ENCODE results near the gene PCDHB13.
"Not testable (repeated sequence)": the region's sequence is repeated elsewhere in the genome, so short reads cannot be mapped to it uniquely, and the experiment has no call there.

Gene PCDHB13

GRCh38 chr5:141215504-141215903 lies 1.8 kb downstream of the PCDHB13 start:
- H4K8ac ChIP-seq (ENCODE audit: low read depth, low read length); H3K27me3 ChIP-seq (ENCODE audit: control insufficient read depth in 3 of 3, insufficient read depth in 3 of 3, low read depth in 1 of 3, low read length in 3 of 3); H3K14ac ChIP-seq (ENCODE audit: low read length); H3K4me2 ChIP-seq (ENCODE audit: insufficient read depth, low read length, poor library complexity, severe bottlenecking); H3K4ac ChIP-seq (ENCODE audit: low read length); H2BK12ac ChIP-seq (ENCODE audit: low read length); H3K23ac ChIP-seq (ENCODE audit: low read depth, low read length, poor library complexity); H3K4me3 ChIP-seq (ENCODE audit: low read length in 2 of 2); H3K18ac ChIP-seq (ENCODE audit: low read length); H2AK5ac ChIP-seq (ENCODE audit: low read depth, low read length); H3K27ac ChIP-seq (replicated peaks; ENCODE audit: low read length); H3K9ac ChIP-seq (ENCODE audit: low read depth, low read length, poor library complexity); H2BK5ac ChIP-seq (ENCODE audit: low read length); H4K91ac ChIP-seq (ENCODE audit: low read depth, low read length, poor library complexity); H2BK15ac ChIP-seq (ENCODE audit: low read length); DNase-seq (ENCODE audit: low spot score); H3K4me1 ChIP-seq (ENCODE audit: control insufficient read depth in 2 of 2, insufficient read depth in 1 of 2, low read depth in 1 of 2, low read length in 2 of 2); H3K36me3 ChIP-seq (replicated peaks in 1 of 2; ENCODE audit: control insufficient read depth in 2 of 2, insufficient read depth in 2 of 2, low read length in 2 of 2); H2BK120ac ChIP-seq (ENCODE audit: low read depth, low read length); H3K79me1 ChIP-seq (ENCODE audit: low read depth, low read length); H2AFZ ChIP-seq (ENCODE audit: low read length): not testable (repeated sequence)
- no CpG with 5 or more reads among the region's 40 CpGs for WGBS, 2 donors (ENCODE audit: extremely low coverage in 2 of 2, insufficient read length in 2 of 2, insufficient replicate concordance in 1 of 2)
- H3K9me3 ChIP-seq (replicated peaks in 1 of 2; ENCODE audit: control insufficient read depth in 2 of 2, insufficient read depth in 1 of 2, low read depth in 1 of 2, low read length in 2 of 2), result peaks cover 2 to 21% of the 10 kb centered on the region in 2 donors

DNA sequence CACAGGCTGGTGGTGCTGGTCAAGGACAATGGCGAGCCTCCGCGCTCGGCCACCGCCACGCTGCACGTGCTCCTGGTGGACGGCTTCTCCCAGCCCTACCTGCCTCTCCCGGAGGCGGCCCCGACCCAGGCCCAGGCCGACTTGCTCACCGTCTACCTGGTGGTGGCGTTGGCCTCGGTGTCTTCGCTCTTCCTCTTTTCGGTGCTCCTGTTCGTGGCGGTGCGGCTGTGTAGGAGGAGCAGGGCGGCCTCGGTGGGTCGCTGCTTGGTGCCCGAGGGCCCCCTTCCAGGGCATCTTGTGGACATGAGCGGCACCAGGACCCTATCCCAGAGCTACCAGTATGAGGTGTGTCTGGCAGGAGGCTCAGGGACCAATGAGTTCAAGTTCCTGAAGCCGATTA lies 2.3 kb downstream of the PCDHB13 start:
- not testable (repeated sequence) for H3K27me3 ChIP-seq (ENCODE audit: control insufficient read depth in 3 of 3, insufficient read depth in 3 of 3, low read depth in 1 of 3, low read length in 3 of 3); H3K36me3 ChIP-seq (replicated peaks in 1 of 2; ENCODE audit: control insufficient read depth in 2 of 2, insufficient read depth in 2 of 2, low read length in 2 of 2); H3K23ac ChIP-seq (ENCODE audit: low read depth, low read length, poor library complexity); H2BK120ac ChIP-seq (ENCODE audit: low read depth, low read length); H3K4ac ChIP-seq (ENCODE audit: low read length); H3K18ac ChIP-seq (ENCODE audit: low read length); H4K8ac ChIP-seq (ENCODE audit: low read depth, low read length); H3K9ac ChIP-seq (ENCODE audit: low read depth, low read length, poor library complexity); DNase-seq (ENCODE audit: low spot score); H2AFZ ChIP-seq (ENCODE audit: low read length); H3K4me1 ChIP-seq (ENCODE audit: control insufficient read depth in 2 of 2, insufficient read depth in 1 of 2, low read depth in 1 of 2, low read length in 2 of 2); H3K27ac ChIP-seq (replicated peaks; ENCODE audit: low read length); H2BK12ac ChIP-seq (ENCODE audit: low read length); H3K4me2 ChIP-seq (ENCODE audit: insufficient read depth, low read length, poor library complexity, severe bottlenecking); H2BK15ac ChIP-seq (ENCODE audit: low read length); H2BK5ac ChIP-seq (ENCODE audit: low read length); H3K4me3 ChIP-seq (ENCODE audit: low read length in 2 of 2); H3K79me1 ChIP-seq (ENCODE audit: low read depth, low read length); H2AK5ac ChIP-seq (ENCODE audit: low read depth, low read length); H3K14ac ChIP-seq (ENCODE audit: low read length); H4K91ac ChIP-seq (ENCODE audit: low read depth, low read length, poor library complexity)
- H3K9me3 ChIP-seq (replicated peaks in 1 of 2; ENCODE audit: control insufficient read depth in 2 of 2, insufficient read depth in 1 of 2, low read depth in 1 of 2, low read length in 2 of 2), result peaks cover 2 to 18% of the 10 kb centered on the region in 2 donors
- WGBS, 2 donors (ENCODE audit: extremely low coverage in 2 of 2, insufficient read length in 2 of 2, insufficient replicate concordance in 1 of 2), result no CpG with 5 or more reads among the region's 26 CpGs

DNA sequence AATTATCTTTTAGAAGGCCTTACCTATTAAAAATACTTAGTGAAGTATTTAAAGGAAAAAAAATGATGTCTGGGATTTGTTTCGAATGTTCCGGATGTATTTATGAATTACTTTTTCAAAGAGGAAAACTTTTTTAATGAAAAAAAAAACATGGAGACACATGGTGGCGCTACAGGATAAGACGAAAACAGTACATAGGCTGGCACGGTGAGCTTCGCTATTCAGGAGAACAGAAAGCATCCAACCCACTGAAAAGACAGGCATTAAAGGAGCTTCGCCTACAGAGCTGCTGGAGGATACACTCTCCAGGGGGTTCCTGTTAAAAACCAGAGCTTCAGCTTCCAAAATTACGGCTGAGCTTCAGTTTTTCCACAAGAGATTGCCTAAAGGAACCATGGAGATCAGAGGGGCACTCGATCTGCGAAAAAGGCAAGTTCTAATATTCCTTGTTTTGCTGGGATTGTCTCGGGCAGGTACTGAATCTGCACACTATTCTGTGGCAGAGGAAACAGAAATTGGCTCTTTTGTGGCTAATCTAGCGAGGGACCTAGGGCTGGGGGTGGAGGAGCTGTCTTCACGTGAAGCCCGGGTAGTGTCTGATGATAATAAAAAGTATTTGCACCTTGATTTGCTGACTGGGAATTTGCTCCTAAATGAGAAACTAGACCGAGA lies 9.5 kb downstream of the PCDHB13 start, which contains the start of gene PCDHB14:
TSS of gene PCDHB14 (plus strand) at position 232 of the 672 bp plus-strand sequence. CDS start at position 395, 163 bp downstream.
- Histone ChIP-seq H3K18ac (ENCODE audit: low read length) (no peak within 1 kb of the TSS), H2AFZ (ENCODE audit: low read length) (peak within 1 kb of the TSS; percentile 71), H3K79me1 (ENCODE audit: low read depth, low read length) (no peaks in the 10 kb centered on the region), H3K4ac (ENCODE audit: low read length) (no peak within 1 kb of the TSS), H4K91ac (ENCODE audit: low read depth, low read length, poor library complexity) (no peak within 1 kb of the TSS), H3K27me3 (ENCODE audit: control insufficient read depth in 3 of 3, insufficient read depth in 3 of 3, low read depth in 1 of 3, low read length in 3 of 3) (no peaks in the 10 kb centered on the region), H3K9me3 (replicated peaks in 1 of 2; ENCODE audit: control insufficient read depth in 2 of 2, insufficient read depth in 1 of 2, low read depth in 1 of 2, low read length in 2 of 2) (peaks cover 7 to 28% of the 10 kb centered on the region in 2 donors), H2BK5ac (ENCODE audit: low read length) (no peak within 1 kb of the TSS), H3K14ac (ENCODE audit: low read length) (no peak within 1 kb of the TSS), H2BK12ac (ENCODE audit: low read length) (no peak within 1 kb of the TSS), H3K4me2 (ENCODE audit: insufficient read depth, low read length, poor library complexity, severe bottlenecking) (no peak within 1 kb of the TSS), H3K4me1 (ENCODE audit: control insufficient read depth in 2 of 2, insufficient read depth in 1 of 2, low read depth in 1 of 2, low read length in 2 of 2) (no peaks in the 10 kb centered on the region), H2BK120ac (ENCODE audit: low read depth, low read length) (no peak within 1 kb of the TSS), H3K36me3 (replicated peaks in 1 of 2; ENCODE audit: control insufficient read depth in 2 of 2, insufficient read depth in 2 of 2, low read length in 2 of 2) (no peaks in the 10 kb centered on the region), H3K9ac (ENCODE audit: low read depth, low read length, poor library complexity) (no peak within 1 kb of the TSS), H3K4me3 (ENCODE audit: low read length in 2 of 2) (peak within 1 kb of the TSS in 1 of 2 donors; percentile 17), H2AK5ac (ENCODE audit: low read depth, low read length) (no peak within 1 kb of the TSS), H2BK15ac (ENCODE audit: low read length) (no peak within 1 kb of the TSS), H3K27ac (replicated peaks; ENCODE audit: low read length) (peak within 1 kb of the TSS; percentile 40), H4K8ac (ENCODE audit: low read depth, low read length) (no peak within 1 kb of the TSS), H3K23ac (ENCODE audit: low read depth, low read length, poor library complexity) (no peak within 1 kb of the TSS)
- peak; percentile 43 for DNase-seq (ENCODE audit: low spot score)
- no CpG with 5 or more reads among the region's 15 CpGs for WGBS, 2 donors (ENCODE audit: extremely low coverage in 2 of 2, insufficient read length in 2 of 2, insufficient replicate concordance in 1 of 2)

- H3K4me2 ChIP-seq (ENCODE audit: insufficient read depth, low read length, poor library complexity, severe bottlenecking); H2AK5ac ChIP-seq (ENCODE audit: low read depth, low read length); H4K8ac ChIP-seq (ENCODE audit: low read depth, low read length); H2BK15ac ChIP-seq (ENCODE audit: low read length); DNase-seq (ENCODE audit: low spot score); H3K4ac ChIP-seq (ENCODE audit: low read length); H2BK5ac ChIP-seq (ENCODE audit: low read length); H3K27me3 ChIP-seq (ENCODE audit: control insufficient read depth in 3 of 3, insufficient read depth in 3 of 3, low read depth in 1 of 3, low read length in 3 of 3); H3K4me3 ChIP-seq (ENCODE audit: low read length in 2 of 2); H2BK120ac ChIP-seq (ENCODE audit: low read depth, low read length); H3K36me3 ChIP-seq (replicated peaks in 1 of 2; ENCODE audit: control insufficient read depth in 2 of 2, insufficient read depth in 2 of 2, low read length in 2 of 2); H2AFZ ChIP-seq (ENCODE audit: low read length); H3K4me1 ChIP-seq (ENCODE audit: control insufficient read depth in 2 of 2, insufficient read depth in 1 of 2, low read depth in 1 of 2, low read length in 2 of 2); H4K91ac ChIP-seq (ENCODE audit: low read depth, low read length, poor library complexity); H3K14ac ChIP-seq (ENCODE audit: low read length); H3K9ac ChIP-seq (ENCODE audit: low read depth, low read length, poor library complexity); H2BK12ac ChIP-seq (ENCODE audit: low read length); H3K27ac ChIP-seq (replicated peaks; ENCODE audit: low read length); H3K23ac ChIP-seq (ENCODE audit: low read depth, low read length, poor library complexity); H3K18ac ChIP-seq (ENCODE audit: low read length); H3K79me1 ChIP-seq (ENCODE audit: low read depth, low read length): not testable (repeated sequence)
- no CpG with 5 or more reads among the region's 40 CpGs for WGBS, 2 donors (ENCODE audit: extremely low coverage in 2 of 2, insufficient read length in 2 of 2, insufficient replicate concordance in 1 of 2)
- peaks cover 7 to 21% of the 10 kb centered on the region in 2 donors for H3K9me3 ChIP-seq (replicated peaks in 1 of 2; ENCODE audit: control insufficient read depth in 2 of 2, insufficient read depth in 1 of 2, low read depth in 1 of 2, low read length in 2 of 2)
Observed at GRCh38 chr5:141224844-141225243, 11.1 kb downstream of the PCDHB13 start.
